ENCODE measurements around the gene DMRTA2. TPM values are rescaled to one million over a fixed set of nuclear protein-coding genes. Genes with fewer than 3 reads are reported as not detected.

The DMRTA2 gene
- total RNA-seq, 1 donor from 2014 or later: not detected

GRCh38 chr1:50438945-50439344, 15.7 kb upstream of the DMRTA2 start:
- Histone ChIP-seq H3K36me3 (peaks cover 34% of the 10 kb centered on the region), H3K9me3 (replicated peaks) (no peaks in the 10 kb centered on the region), H3K4me3 (no peak overlapping the region), H3K27ac (replicated peaks) (no peak overlapping the region), H3K27me3 (ENCODE audit: low read depth) (no peaks in the 10 kb centered on the region), H3K4me1 (no peaks in the 10 kb centered on the region)
- intact Hi-C loops (cut with micrococcal nuclease): no loop called here
- no peak for TF ChIP-seq CTCF (IDR thresholded peaks at IDR 0.05; ENCODE audit: borderline replicate concordance)
- no peak for DNase-seq

GRCh38 chr1:50436489-50436888, 13.2 kb upstream of the DMRTA2 start:
- DNase-seq: no peak

GRCh38 chr1:50430010-50430405, 6.8 kb upstream of the DMRTA2 start:
- Histone ChIP-seq H3K9me3 (replicated peaks) (no peaks in the 10 kb centered on the region), H3K36me3 (no peaks in the 10 kb centered on the region), H3K27ac (replicated peaks) (no peak overlapping the region), H3K27me3 (ENCODE audit: low read depth) (peaks cover 76% of the 10 kb centered on the region), H3K4me1 (peaks cover 27% of the 10 kb centered on the region), H3K4me3 (no peak overlapping the region)
- intact Hi-C loops (cut with micrococcal nuclease): no loop called here
- DNase-seq: no peak
- TF ChIP-seq CTCF (IDR thresholded peaks at IDR 0.05; ENCODE audit: borderline replicate concordance): no peak

More at GRCh38 chr1:50436489-50436888, 13.2 kb upstream of the DMRTA2 start:
- Histone ChIP-seq H3K36me3 (peaks cover 29% of the 10 kb centered on the region), H3K27ac (replicated peaks) (no peak overlapping the region), H3K9me3 (replicated peaks) (no peaks in the 10 kb centered on the region), H3K27me3 (ENCODE audit: low read depth) (peaks cover 11% of the 10 kb centered on the region), H3K4me1 (no peaks in the 10 kb centered on the region), H3K4me3 (no peak overlapping the region)
- intact Hi-C loops (cut with micrococcal nuclease): no loop called here
- TF ChIP-seq CTCF (IDR thresholded peaks at IDR 0.05; ENCODE audit: borderline replicate concordance): no peak

GRCh38 chr1:50427818-50428779, 4.9 kb upstream of the DMRTA2 start:
- no peaks in the 10 kb centered on the region for H3K9me3 ChIP-seq (replicated peaks)
- peaks cover 46% of the 10 kb centered on the region for H3K4me1 ChIP-seq
- peaks cover 95% of the 10 kb centered on the region for H3K27me3 ChIP-seq (ENCODE audit: low read depth)
- H3K27ac ChIP-seq (replicated peaks): no peak overlapping the region
- H3K4me3 ChIP-seq: no peak overlapping the region
- intact Hi-C loops (cut with micrococcal nuclease): no loop called here
- H3K36me3 ChIP-seq: no peaks in the 10 kb centered on the region
- DNase-seq: no peak
- TF ChIP-seq CTCF (IDR thresholded peaks at IDR 0.05; ENCODE audit: borderline replicate concordance): no peak

- no peak for DNase-seq
- intact Hi-C loops (cut with micrococcal nuclease): no loop called here
- Histone ChIP-seq H3K36me3 (no peaks in the 10 kb centered on the region), H3K4me1 (peaks cover 53% of the 10 kb centered on the region), H3K4me3 (no peak overlapping the region), H3K27me3 (ENCODE audit: low read depth) (peaks cover 100% of the 10 kb centered on the region), H3K27ac (replicated peaks) (no peak overlapping the region), H3K9me3 (replicated peaks) (no peaks in the 10 kb centered on the region)
- TF ChIP-seq CTCF (IDR thresholded peaks at IDR 0.05; ENCODE audit: borderline replicate concordance): no peak
These were observed 4.0 kb upstream of the DMRTA2 start for GRCh38 chr1:50427086-50427817.
